ENCODE results near the gene CACNA1G. TPM values are rescaled to one million over a fixed set of nuclear protein-coding genes. Genes with fewer than 3 reads are reported as not detected.
A peak's percentile ranks its signal among the peaks of the same experiment; 100 is the strongest.

The CACNA1G gene
- total and polyA plus RNA-seq, 2 donors from 2014 or later, result 0.06 TPM; not detected in 1

- H3K27me3 ChIP-seq (ENCODE audit: control insufficient read depth, insufficient read depth, low read length), result no peaks in the 10 kb centered on the region
- peak in 1 of 5 donors; percentile 41 for DNase-seq
- intact Hi-C loops (cut with DNase I), result no loop called here
- H3K9me3 ChIP-seq (ENCODE audit: control insufficient read depth in 2 of 3, insufficient read depth in 1 of 3, low read length in 3 of 3), result no peaks in the 10 kb centered on the region
- no peaks in the 10 kb centered on the region for H3K36me3 ChIP-seq (ENCODE audit: control insufficient read depth in 2 of 3, insufficient read depth in 3 of 3, low read length in 3 of 3)
- FAIRE-seq, result no peak
- no peak overlapping the region for H3K9ac ChIP-seq (ENCODE audit: low read length in 3 of 3)
- no peak overlapping the region for H3K4me3 ChIP-seq (ENCODE audit: low read length in 3 of 3)
- no peak for TF ChIP-seq CTCF (IDR thresholded peaks at IDR 0.05; ENCODE audit: borderline replicate concordance, extremely low read depth, insufficient read depth)
- peaks cover 0 to 32% (median 28%) of the 10 kb centered on the region in 3 donors for H3K4me1 ChIP-seq (ENCODE audit: control insufficient read depth in 2 of 3, insufficient read depth in 2 of 3, low read depth in 1 of 3, low read length in 3 of 3)
- H3K27ac ChIP-seq (ENCODE audit: low read depth in 2 of 2, low read length in 2 of 2), result no peak overlapping the region
Observed at GRCh38 chr17:50664788-50665458, 104.4 kb downstream of the CACNA1G start.

- TF ChIP-seq CTCF (IDR thresholded peaks at IDR 0.05; ENCODE audit: borderline replicate concordance, extremely low read depth, insufficient read depth), result no peak
- no peak for FAIRE-seq
- H3K9me3 ChIP-seq (ENCODE audit: control insufficient read depth in 2 of 3, insufficient read depth in 1 of 3, low read length in 3 of 3), result no peaks in the 10 kb centered on the region
- intact Hi-C loops (cut with DNase I), result no loop called here
- peaks cover 0 to 24% (median 21%) of the 10 kb centered on the region in 3 donors for H3K4me1 ChIP-seq (ENCODE audit: control insufficient read depth in 2 of 3, insufficient read depth in 2 of 3, low read depth in 1 of 3, low read length in 3 of 3)
- peak in 1 of 5 donors; percentile 20 for DNase-seq
- H3K27ac ChIP-seq (ENCODE audit: low read depth in 2 of 2, low read length in 2 of 2), result no peak overlapping the region
- H3K36me3 ChIP-seq (ENCODE audit: control insufficient read depth in 2 of 3, insufficient read depth in 3 of 3, low read length in 3 of 3), result no peaks in the 10 kb centered on the region
- H3K27me3 ChIP-seq (ENCODE audit: control insufficient read depth, insufficient read depth, low read length), result no peaks in the 10 kb centered on the region
- no peak overlapping the region for H3K4me3 ChIP-seq (ENCODE audit: low read length in 3 of 3)
- no peak overlapping the region for H3K9ac ChIP-seq (ENCODE audit: low read length in 3 of 3)
Observed at GRCh38 chr17:50665838-50666237, 105.3 kb downstream of the CACNA1G start.

- Histone ChIP-seq H3K27ac (ENCODE audit: low read depth in 2 of 2, low read length in 2 of 2) (no peak overlapping the region), H3K27me3 (ENCODE audit: control insufficient read depth, insufficient read depth, low read length) (no peaks in the 10 kb centered on the region), H3K4me3 (ENCODE audit: low read length in 3 of 3) (no peak overlapping the region), H3K9ac (ENCODE audit: low read length in 3 of 3) (no peak overlapping the region), H3K36me3 (ENCODE audit: control insufficient read depth in 2 of 3, insufficient read depth in 3 of 3, low read length in 3 of 3) (no peaks in the 10 kb centered on the region), H3K9me3 (ENCODE audit: control insufficient read depth in 2 of 3, insufficient read depth in 1 of 3, low read length in 3 of 3) (no peaks in the 10 kb centered on the region), H3K4me1 (ENCODE audit: control insufficient read depth in 2 of 3, insufficient read depth in 2 of 3, low read depth in 1 of 3, low read length in 3 of 3) (peaks cover 0 to 19% (median 16%) of the 10 kb centered on the region in 3 donors)
- no peak for FAIRE-seq
- DNase-seq, result no peak
- no peak for TF ChIP-seq CTCF (IDR thresholded peaks at IDR 0.05; ENCODE audit: borderline replicate concordance, extremely low read depth, insufficient read depth)
- intact Hi-C loops (cut with DNase I), result no loop called here
Observed at GRCh38 chr17:50666316-50666715, 105.8 kb downstream of the CACNA1G start.

Data from kidney (tissue), 14 donors.